ENCODE results near the gene GCK.

GRCh38 chr7:44186736-44187135 lies 2.5 kb downstream of the GCK start:
- TF ChIP-seq CTCF (conservative IDR thresholded peaks at IDR 0.05; ENCODE audit: low read depth, low read length) = no peak
- no peak for TF ChIP-seq EZH2phosphoT487 (IDR thresholded peaks at IDR 0.05; ENCODE audit: borderline replicate concordance, low read length)
- TF ChIP-seq EZH2 (IDR thresholded peaks at IDR 0.05; ENCODE audit: low read length, unreplicated experiment) = no peak
